AG04450 (cell line): ENCODE measurements around the gene JUP. TPM values are rescaled to one million over a fixed set of nuclear protein-coding genes. Genes with fewer than 3 reads are reported as not detected.
A peak's percentile ranks its signal among the peaks of the same experiment; 100 is the strongest.

ENCODE experiments used
- CTCF ChIA-PET: fragments of 300-600, 350-600 bp; formaldehyde crosslinking; extraction: SDS; loops from one replicate; lab custom pipeline; 2022; ENCODE audit warnings: antibody characterized with exemption, inconsistent platforms; lab: Charles Lee
- POLR2A ChIA-PET: fragments of 350-600 bp; formaldehyde crosslinking; extraction: SDS; loops from one replicate; lab custom pipeline; 2021; ENCODE audit warnings: antibody characterized with exemption, inconsistent platforms; lab: Yijun Ruan, JAX
- DNase-seq: peaks from one replicate; pipeline ENCODE4 v3.0.0-alpha.2; 2011; ENCODE audit warnings: low read depth, low spot score
- H3K27ac ChIP-seq: one replicate; pipeline ENCODE4 v1.5.1; 2012; ENCODE audit warnings: low read depth, low read length, control low read depth
- H3K27me3 ChIP-seq: one replicate; pipeline ENCODE4 v1.6.0; 2012; ENCODE audit warnings: low read length; ENCODE audit not compliant: control insufficient read depth, insufficient read depth
- H3K4me3 ChIP-seq: 2 replicates; pipeline ENCODE4 v1.5.1; 2011; ENCODE audit warnings: mild to moderate bottlenecking, low read depth, low read length, control low read depth
- H3K9me3 ChIP-seq: 2 replicates; pipeline ENCODE4 v1.5.1; 2012; ENCODE audit warnings: low read length; ENCODE audit not compliant: control insufficient read depth, insufficient read depth
- polyA plus RNA-seq: library from polyadenylated mRNA; depleted of rRNA; stranded (reverse); fragments of >200 nt; gene quantifications from 2 replicates; pipeline ENCODE4 v1.2.3, GENCODE V29; 2011
- TF ChIP-seq, protein P1 (sequence below): IDR thresholded peaks from 2 replicates; pipeline ENCODE4 v1.5.1; 2011; ENCODE audit warnings: low read depth, low read length, control low read depth, inconsistent platforms

JUP gene
- polyA plus RNA-seq, 1 experiment: 13.5 TPM

DNA sequence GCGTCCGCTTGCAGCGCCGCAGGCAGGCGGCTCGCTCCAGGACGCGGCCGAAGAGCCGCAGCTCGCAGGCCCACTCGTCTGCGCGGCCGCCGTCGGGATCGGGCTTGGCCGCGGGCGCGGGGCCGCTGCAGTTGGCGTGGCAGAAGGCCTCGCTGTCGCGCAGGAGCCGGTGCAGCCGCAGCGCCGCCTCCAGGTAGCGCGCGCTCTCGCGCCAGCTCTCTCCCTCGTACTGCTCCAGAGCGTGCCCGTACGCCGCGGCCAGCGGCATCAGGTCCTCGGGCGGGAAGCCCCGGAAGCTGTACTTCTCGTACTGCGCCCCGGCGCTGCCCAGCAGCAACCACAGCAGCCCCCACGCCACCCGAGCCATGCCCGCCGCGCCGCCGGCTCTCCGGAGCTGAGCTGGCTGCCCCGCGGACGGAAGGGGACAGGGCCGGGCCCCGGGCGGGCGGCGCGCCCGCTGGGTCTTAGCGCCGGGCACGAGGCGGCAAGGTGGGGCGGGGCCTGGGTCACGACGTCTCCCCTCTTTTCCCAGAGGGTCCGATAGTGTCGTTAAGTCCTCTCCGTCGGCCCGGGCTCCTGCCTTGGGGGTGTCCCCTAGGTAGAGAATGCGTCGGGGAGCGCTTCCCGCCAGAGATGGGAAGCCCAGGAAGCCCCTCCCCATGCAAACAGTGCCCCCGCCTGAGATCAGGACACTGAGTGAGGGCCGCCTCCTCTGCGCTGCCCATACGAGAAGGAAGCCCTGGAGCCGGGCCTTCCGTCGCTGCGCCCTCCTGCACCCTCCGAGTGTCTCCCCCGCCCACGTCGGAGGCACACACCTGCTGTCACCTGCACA, 25.3 kb upstream of the JUP start, which contains the start of gene P3H4:
Gene P3H4 (minus strand): TSS at position 401 of the 832 bp plus-strand sequence. CDS start 34 bp downstream, at position 367.
- Histone ChIP-seq H3K4me3 (peak within 1 kb of the TSS; percentile 87), H3K27me3 (no peaks in the 10 kb centered on the region), H3K9me3 (peaks cover 6% of the 10 kb centered on the region; the same call in 1 of the 2 replicates), H3K27ac (peak within 1 kb of the TSS; percentile 83)
- no peak for DNase-seq
- ChIA-PET CTCF (interaction anchor here (0.7 to 2.8 kb wide), 10 partner anchors 10 to 115 kb away, joined by 3 to 20 read pairs (median 4); partner anchors contain the start of gene JUP), POLR2A (interaction anchor here (0.5 to 1.8 kb wide), 13 partner anchors 9 to 123 kb away, joined by 3 to 8 read pairs (median 4); partner anchors contain the start of genes ACLY, EIF1, JUP and KLHL11)
- TF ChIP-seq, protein P1, sequence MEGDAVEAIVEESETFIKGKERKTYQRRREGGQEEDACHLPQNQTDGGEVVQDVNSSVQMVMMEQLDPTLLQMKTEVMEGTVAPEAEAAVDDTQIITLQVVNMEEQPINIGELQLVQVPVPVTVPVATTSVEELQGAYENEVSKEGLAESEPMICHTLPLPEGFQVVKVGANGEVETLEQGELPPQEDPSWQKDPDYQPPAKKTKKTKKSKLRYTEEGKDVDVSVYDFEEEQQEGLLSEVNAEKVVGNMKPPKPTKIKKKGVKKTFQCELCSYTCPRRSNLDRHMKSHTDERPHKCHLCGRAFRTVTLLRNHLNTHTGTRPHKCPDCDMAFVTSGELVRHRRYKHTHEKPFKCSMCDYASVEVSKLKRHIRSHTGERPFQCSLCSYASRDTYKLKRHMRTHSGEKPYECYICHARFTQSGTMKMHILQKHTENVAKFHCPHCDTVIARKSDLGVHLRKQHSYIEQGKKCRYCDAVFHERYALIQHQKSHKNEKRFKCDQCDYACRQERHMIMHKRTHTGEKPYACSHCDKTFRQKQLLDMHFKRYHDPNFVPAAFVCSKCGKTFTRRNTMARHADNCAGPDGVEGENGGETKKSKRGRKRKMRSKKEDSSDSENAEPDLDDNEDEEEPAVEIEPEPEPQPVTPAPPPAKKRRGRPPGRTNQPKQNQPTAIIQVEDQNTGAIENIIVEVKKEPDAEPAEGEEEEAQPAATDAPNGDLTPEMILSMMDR: peak; percentile 62

DNA sequence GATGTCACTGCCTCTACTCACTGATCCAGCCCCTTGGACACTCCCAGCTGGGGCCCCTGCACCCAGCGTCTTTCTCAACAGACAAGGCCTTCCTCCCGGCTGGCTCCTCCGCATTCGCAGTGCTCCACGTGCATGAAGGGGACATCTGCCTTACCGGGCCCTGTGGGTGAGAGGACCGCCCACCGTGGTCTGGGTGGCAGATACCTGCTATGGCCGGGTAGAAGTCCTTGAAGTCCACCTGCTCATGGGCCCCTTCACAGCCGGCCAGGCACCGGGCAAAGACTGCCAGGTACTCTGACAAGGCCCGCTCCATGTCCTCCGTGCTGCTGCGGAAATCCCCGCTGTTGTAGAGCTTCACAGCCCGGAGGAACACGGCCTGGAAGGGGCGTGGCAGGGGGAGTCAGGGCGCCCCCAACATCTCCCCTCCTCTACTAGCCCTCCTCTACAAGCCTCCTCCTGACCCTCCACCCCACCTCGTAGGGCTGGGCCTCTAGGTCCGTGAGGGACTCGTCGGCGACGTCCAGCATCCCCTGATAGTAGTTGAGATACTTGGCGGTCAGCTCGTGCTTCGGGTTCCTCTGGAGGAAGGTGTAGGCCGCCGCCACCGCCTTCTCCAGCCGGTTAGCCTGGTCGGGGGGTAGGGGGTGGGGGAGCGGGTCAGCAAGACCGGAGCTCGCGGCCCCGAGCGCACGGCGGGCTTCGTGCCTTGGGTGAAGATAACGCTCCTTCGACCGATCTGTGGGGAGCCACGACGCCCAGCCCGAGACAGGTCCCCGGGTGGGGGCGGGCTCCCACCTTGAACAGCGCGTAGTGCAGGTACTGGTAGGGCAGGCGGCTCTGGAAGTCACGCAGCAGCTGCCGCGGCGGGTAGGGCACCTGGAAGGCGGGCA, 24.4 kb upstream of the JUP start:
- TF ChIP-seq, protein P1: no peak
- Histone ChIP-seq H3K9me3 (peaks cover 6% of the 10 kb centered on the region; the same call in 1 of the 2 replicates), H3K27me3 (no peaks in the 10 kb centered on the region), H3K27ac (peak overlapping the region; percentile 31), H3K4me3 (peak overlapping the region; percentile 87)
- POLR2A ChIA-PET: interaction anchor here (0.9 to 1.8 kb wide), 7 partner anchors 10 to 122 kb away, joined by 3 to 8 read pairs (median 4); partner anchors contain the start of genes ACLY, EIF1, JUP and KLHL11
- no peak for DNase-seq
- CTCF ChIA-PET: interaction anchor here (0.8 to 2.8 kb wide), 10 partner anchors 10 to 149 kb away, joined by 3 to 20 read pairs (median 4); no protein-coding TSS in a partner anchor

DNA sequence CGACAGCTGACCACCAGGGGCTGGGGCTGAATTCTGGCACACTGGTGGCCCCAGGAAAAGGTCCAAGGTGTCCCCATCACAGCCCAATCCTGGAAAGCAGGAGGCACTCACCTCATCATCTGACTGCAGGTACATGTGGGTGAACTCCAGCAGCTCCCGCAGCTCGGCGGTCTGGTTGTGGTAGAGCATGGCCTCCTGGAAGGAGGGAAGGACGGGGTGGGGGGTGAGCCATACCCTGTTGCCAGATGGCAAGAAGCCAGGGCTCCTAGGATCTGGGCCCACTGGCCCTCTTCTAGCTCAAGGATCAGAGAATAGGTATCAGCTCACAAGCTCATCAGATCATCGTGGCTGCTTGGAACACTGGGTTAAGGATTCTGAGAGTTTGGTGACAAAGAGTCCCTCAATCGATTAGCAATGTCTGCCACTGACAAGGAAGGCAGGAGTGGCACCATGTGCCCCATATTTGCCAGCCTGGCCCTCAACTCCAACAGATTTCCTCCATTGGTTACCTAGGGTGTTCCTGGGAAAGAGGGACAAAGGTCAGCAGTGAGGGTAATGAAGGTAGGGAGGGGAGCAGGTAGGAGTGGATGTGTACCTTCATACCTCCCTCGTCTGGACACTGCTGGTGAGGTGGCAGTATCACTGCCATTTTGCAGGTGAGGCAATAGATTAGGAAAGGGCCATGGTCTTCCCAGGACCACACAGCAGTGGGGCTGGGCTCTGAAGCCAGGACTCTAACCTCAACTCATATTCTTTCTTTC, 20.4 kb upstream of the JUP start:
- H3K9me3 ChIP-seq: peaks cover 6% of the 10 kb centered on the region; the same call in 1 of the 2 replicates
- CTCF ChIA-PET: interaction anchor here (0.6 kb wide), 1 partner anchor 104 kb away, joined by 4 read pairs; no protein-coding TSS in a partner anchor
- TF ChIP-seq, protein P1: no peak
- DNase-seq: no peak
- no peak overlapping the region for H3K4me3 ChIP-seq
- POLR2A ChIA-PET: no interaction called here
- H3K27ac ChIP-seq: no peak overlapping the region
- H3K27me3 ChIP-seq: no peaks in the 10 kb centered on the region
